GM18526 (cell line): ENCODE measurements around the gene SYNGR1.

Experiments
- POLR2A ChIP-seq: IDR thresholded peaks from 3 replicates; pipeline ENCODE4 v1.6.1; 2011; ENCODE audit not compliant: insufficient read length; ENCODE audit errors: extremely low read depth

SYNGR1 gene

GRCh38 chr22:39341179-39341578, 8.6 kb upstream of the SYNGR1 start:
- TF ChIP-seq POLR2A, result no peak

- no peak for TF ChIP-seq POLR2A
Observed at GRCh38 chr22:39343259-39344045, 6.3 kb upstream of the SYNGR1 start.

GRCh38 chr22:39344046-39344390, 5.8 kb upstream of the SYNGR1 start:
- TF ChIP-seq POLR2A, result no peak

- TF ChIP-seq POLR2A, result no peak
Observed at GRCh38 chr22:39345231-39345630, 4.6 kb upstream of the SYNGR1 start.

GRCh38 chr22:39348909-39349505, 784 bp upstream of the SYNGR1 start:
- peak; percentile 1 for TF ChIP-seq POLR2A

GRCh38 chr22:39349506-39349966, 255 bp upstream of the SYNGR1 start:
- peak; percentile 27 for TF ChIP-seq POLR2A

- no peak for TF ChIP-seq POLR2A
Observed at GRCh38 chr22:39350757-39351688, 1.2 kb downstream of the SYNGR1 start.

GRCh38 chr22:39351689-39352214, 2.0 kb downstream of the SYNGR1 start:
- no peak for TF ChIP-seq POLR2A

GRCh38 chr22:39352306-39352891, 2.6 kb downstream of the SYNGR1 start:
- TF ChIP-seq POLR2A, result no peak

- no peak for TF ChIP-seq POLR2A
Observed at GRCh38 chr22:39353346-39353745, 3.6 kb downstream of the SYNGR1 start.

GRCh38 chr22:39355080-39355479, 5.3 kb downstream of the SYNGR1 start:
- no peak for TF ChIP-seq POLR2A

GRCh38 chr22:39356464-39356863, 6.7 kb downstream of the SYNGR1 start:
- TF ChIP-seq POLR2A, result no peak

GRCh38 chr22:39359659-39360195, 9.9 kb downstream of the SYNGR1 start:
- no peak for TF ChIP-seq POLR2A

GRCh38 chr22:39360242-39360641, 10.5 kb downstream of the SYNGR1 start:
- TF ChIP-seq POLR2A, result no peak
